ENCODE data around the gene DAB1.

DNA sequence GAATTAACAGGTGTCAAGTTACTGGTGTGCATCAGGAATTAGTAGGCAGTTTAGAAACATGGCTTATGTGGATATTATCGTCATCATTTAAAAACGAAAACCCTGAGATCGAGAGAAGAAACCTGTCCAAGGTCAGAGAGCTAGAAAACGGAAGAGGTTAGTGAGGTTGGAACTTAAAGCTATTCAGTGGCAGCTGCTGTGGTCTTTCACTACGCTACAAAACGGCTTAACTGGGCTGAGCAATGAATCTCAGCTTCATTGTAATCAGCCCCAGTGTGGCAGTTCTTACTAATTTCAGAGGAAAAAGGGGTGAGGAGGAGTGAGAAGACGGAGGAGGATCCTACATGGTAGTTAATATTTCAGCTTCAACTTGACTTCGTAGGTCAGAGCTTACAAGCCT is 77.9 kb downstream of the DAB1 start:
- TF ChIP-seq, protein P1, sequence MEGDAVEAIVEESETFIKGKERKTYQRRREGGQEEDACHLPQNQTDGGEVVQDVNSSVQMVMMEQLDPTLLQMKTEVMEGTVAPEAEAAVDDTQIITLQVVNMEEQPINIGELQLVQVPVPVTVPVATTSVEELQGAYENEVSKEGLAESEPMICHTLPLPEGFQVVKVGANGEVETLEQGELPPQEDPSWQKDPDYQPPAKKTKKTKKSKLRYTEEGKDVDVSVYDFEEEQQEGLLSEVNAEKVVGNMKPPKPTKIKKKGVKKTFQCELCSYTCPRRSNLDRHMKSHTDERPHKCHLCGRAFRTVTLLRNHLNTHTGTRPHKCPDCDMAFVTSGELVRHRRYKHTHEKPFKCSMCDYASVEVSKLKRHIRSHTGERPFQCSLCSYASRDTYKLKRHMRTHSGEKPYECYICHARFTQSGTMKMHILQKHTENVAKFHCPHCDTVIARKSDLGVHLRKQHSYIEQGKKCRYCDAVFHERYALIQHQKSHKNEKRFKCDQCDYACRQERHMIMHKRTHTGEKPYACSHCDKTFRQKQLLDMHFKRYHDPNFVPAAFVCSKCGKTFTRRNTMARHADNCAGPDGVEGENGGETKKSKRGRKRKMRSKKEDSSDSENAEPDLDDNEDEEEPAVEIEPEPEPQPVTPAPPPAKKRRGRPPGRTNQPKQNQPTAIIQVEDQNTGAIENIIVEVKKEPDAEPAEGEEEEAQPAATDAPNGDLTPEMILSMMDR (IDR thresholded peaks at IDR 0.05; ENCODE audit: low read length): no peak
- no peak for TF ChIP-seq EZH2 (IDR thresholded peaks at IDR 0.05; ENCODE audit: borderline replicate concordance, low read length)

All from OCI-LY1 (cell line).